Astrocyte of the spinal cord (primary cell): ENCODE data around the gene WDPCP.
"Not testable (repeated sequence)": the region's sequence is repeated elsewhere in the genome, so short reads cannot be mapped to it uniquely, and the experiment has no call there.

Experiments used
- DNase-seq: peaks from one replicate; pipeline ENCODE4 v3.0.0; 2011; ENCODE audit warnings: low read depth, low spot score
- H3K4me3 ChIP-seq: 2 replicates; pipeline ENCODE4 v1.5.1; 2011; ENCODE audit warnings: low read depth, mild to moderate bottlenecking, low read length, moderate library complexity
- in situ Hi-C: cut with HindIII; loops from 2 replicates; pipeline ENCODE4 v1.10.0; 2017; ENCODE audit warnings: low sequenced_read_pairs
- TF ChIP-seq, protein P1 (sequence below): IDR thresholded peaks from 2 replicates; pipeline ENCODE4 v1.5.1; 2012; ENCODE audit warnings: low read depth, mild to moderate bottlenecking, low read length, inconsistent platforms

Gene WDPCP

DNA sequence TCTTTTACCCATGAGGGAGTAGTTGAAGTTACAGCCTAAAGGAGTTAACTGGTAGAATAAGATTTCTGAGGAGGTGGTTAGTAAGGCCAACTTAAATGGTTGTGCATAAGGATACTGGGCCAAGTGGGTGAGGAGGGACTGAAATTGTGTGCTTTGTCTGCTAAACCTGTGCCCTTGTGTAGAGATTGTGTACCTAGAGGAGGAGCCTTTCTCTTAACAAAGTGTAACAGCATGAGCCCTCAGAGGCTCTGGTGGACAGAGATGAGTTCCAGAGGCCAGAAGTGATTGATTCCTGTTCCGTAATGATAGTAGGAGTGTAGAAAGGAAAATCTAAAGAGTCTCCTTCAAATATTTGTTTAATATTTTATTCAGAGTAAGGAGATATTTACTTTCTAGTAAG lies 494.8 kb downstream of the WDPCP start:
- no peak for DNase-seq
- no peak overlapping the region for H3K4me3 ChIP-seq
- TF ChIP-seq, protein P1, sequence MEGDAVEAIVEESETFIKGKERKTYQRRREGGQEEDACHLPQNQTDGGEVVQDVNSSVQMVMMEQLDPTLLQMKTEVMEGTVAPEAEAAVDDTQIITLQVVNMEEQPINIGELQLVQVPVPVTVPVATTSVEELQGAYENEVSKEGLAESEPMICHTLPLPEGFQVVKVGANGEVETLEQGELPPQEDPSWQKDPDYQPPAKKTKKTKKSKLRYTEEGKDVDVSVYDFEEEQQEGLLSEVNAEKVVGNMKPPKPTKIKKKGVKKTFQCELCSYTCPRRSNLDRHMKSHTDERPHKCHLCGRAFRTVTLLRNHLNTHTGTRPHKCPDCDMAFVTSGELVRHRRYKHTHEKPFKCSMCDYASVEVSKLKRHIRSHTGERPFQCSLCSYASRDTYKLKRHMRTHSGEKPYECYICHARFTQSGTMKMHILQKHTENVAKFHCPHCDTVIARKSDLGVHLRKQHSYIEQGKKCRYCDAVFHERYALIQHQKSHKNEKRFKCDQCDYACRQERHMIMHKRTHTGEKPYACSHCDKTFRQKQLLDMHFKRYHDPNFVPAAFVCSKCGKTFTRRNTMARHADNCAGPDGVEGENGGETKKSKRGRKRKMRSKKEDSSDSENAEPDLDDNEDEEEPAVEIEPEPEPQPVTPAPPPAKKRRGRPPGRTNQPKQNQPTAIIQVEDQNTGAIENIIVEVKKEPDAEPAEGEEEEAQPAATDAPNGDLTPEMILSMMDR, result no peak
- in situ Hi-C loops, result no loop called here

DNA sequence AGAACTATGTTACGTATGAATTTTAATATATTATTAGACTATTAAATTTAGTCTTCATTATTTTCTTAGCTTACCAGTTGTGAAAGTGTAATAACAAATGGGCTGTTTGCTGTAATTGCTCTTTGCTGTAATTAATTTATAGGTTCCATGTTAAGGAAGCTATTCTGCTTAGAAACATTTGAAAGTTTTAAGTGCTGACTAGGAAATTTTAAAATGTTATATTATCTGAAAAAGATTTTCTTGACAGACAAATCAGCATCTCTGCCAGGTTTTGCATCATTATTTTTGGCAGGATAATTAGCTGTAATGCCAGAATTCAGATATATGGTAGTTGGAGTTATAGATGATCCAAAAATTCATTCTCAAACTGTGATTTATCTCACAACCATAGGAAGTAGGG lies 495.4 kb downstream of the WDPCP start:
- in situ Hi-C loops, result no loop called here
- DNase-seq, result no peak
- TF ChIP-seq, protein P1, result no peak
- H3K4me3 ChIP-seq, result no peak overlapping the region

DNA sequence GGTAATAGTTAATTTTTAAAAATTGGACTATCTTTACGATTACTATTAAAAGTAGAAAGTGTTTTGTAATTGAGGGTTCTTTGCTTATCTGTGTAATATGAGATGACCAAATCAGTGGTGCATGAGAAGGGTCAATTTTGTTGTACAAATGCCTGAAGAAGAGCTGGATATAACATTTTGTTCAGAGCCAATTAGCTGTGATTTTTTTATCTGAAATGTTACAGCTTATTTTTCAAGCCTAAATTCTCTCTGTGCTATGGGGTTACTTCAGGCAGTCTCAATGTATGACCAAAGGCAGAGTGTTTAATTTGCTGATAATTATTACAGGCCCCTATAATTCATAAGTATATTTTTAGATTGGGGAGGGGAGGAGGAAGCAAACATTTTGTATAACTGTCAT lies 495.9 kb downstream of the WDPCP start:
- in situ Hi-C loops, result no loop called here
- no peak for DNase-seq
- TF ChIP-seq, protein P1, result no peak
- H3K4me3 ChIP-seq, result no peak overlapping the region

DNA sequence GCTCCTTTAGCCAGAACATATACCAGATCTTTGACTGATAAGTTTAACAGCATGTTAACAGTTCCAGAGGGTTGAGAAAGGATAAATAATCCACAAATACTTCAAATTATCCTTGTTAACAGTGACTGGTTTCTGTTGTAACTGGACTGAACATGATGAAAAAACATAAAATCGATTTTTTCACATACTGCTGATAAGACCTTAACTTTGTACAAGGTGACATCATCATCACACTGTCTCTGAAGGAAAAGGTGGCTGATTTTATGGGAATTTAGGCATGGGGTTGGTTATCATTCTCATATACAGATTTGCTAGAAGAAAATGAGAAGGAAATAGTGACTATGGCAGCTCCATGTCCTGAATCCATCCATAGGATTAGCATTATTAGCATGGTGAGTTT lies 501.6 kb downstream of the WDPCP start:
- no peak overlapping the region for H3K4me3 ChIP-seq
- in situ Hi-C loops, result no loop called here
- TF ChIP-seq, protein P1, result no peak
- no peak for DNase-seq

DNA sequence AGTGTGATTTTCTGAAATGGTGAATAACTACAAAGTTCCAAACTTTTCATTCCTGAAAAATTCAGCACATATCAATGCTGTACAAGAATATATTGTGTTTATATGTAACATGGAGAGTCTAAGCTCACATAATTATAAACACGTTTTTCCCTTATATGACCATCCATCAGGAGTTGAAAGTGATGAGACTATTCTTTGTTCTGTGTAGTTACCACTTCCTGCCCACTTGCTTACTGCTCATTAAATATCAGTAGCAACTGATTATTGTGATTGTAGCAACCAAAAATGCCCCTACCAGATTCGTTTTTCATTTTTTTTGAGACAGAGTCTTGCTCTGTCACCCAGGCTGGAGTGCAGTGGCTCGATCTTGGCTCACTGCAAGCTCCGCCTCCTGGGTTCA lies 506.9 kb downstream of the WDPCP start:
- in situ Hi-C loops, result no loop called here
- no peak overlapping the region for H3K4me3 ChIP-seq
- DNase-seq, result no peak
- TF ChIP-seq, protein P1, result no peak

DNA sequence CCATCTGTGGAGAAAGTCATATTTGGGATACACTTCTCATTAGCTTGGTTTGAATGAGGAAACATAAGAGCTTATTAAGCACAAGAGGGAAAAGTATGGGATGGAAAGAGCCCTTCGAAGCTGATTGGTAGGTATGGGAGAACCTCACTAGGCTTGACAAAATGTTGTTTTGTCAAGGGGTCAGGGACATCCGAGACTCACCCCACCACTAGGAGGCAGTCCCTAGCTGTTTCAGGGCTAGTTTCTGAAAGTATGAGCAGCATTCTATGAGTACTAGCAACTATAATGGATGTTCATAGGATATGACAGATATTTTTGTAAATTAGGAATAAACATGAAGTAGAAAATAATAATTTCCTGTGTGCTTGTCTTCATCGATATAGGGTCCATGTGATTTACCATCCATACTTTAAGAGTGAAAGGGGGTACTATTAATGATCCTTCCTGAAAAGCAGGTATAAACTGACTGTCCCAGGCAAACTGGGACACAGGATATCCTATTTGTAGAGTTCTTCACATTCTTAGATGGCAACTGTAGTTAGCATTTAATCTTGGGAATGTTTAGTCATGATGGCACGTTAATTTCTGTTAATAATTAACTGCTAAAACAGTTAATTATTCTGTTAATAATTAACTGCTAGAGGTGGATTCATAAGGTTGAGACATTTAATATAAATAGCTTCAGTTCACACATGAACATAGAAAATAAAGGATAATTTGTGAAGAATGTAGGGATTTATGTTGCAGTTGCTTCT lies 509.2 kb downstream of the WDPCP start:
- no peak for DNase-seq
- in situ Hi-C loops, result no loop called here
- TF ChIP-seq, protein P1, result no peak
- H3K4me3 ChIP-seq, result no peak overlapping the region

DNA sequence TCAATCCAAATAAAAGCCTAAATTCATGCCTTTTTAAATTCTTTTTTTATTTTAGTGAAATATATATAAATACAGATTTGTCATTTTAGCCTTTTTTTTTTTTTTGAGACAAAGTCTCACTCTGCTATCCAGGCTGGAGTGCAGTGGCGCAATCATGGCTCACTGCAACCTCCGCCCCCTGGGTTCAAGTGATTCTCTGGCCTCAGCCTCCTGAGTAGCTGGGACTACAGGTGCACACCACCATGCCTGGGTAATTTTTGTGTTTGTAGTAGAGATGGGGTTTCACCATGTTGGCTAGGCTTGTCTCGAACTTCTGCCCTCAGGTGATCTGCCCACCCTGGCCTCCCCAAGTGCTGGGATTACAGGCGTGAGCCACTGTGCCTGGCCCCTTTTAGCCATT lies 513.9 kb downstream of the WDPCP start:
- H3K4me3 ChIP-seq, in situ Hi-C loops, DNase-seq: not testable (repeated sequence)
